HL-60 (cell line): ENCODE measurements around the gene C12orf75.

Experiments
- CTCF ChIP-seq: IDR thresholded peaks from one replicate; pipeline ENCODE4 v1.5.1; 2011; ENCODE audit warnings: low read length, control low read depth, inconsistent platforms; ENCODE audit not compliant: insufficient read depth
- GABPA ChIP-seq: IDR thresholded peaks from 2 replicates; pipeline ENCODE4 v1.6.1; 2012; ENCODE audit warnings: low read depth
- POLR2AphosphoS5 ChIP-seq: IDR thresholded peaks from 2 replicates; pipeline ENCODE4 v1.6.1; 2012; ENCODE audit warnings: low read depth
- SPI1 ChIP-seq: IDR thresholded peaks from 2 replicates; pipeline ENCODE4 v1.6.1; 2012; ENCODE audit warnings: low read depth, mild to moderate bottlenecking, borderline replicate concordance
- TF ChIP-seq, protein P1 (sequence below): IDR thresholded peaks from 2 replicates; pipeline ENCODE4 v1.6.1; 2012; ENCODE audit warnings: low read depth; ENCODE audit not compliant: insufficient replicate concordance

GRCh38 chr12:105342464-105342863 lies 12.0 kb downstream of the C12orf75 start:
- TF ChIP-seq CTCF (no peak), POLR2AphosphoS5 (no peak), SPI1 (no peak), GABPA (no peak)
- TF ChIP-seq, protein P1, sequence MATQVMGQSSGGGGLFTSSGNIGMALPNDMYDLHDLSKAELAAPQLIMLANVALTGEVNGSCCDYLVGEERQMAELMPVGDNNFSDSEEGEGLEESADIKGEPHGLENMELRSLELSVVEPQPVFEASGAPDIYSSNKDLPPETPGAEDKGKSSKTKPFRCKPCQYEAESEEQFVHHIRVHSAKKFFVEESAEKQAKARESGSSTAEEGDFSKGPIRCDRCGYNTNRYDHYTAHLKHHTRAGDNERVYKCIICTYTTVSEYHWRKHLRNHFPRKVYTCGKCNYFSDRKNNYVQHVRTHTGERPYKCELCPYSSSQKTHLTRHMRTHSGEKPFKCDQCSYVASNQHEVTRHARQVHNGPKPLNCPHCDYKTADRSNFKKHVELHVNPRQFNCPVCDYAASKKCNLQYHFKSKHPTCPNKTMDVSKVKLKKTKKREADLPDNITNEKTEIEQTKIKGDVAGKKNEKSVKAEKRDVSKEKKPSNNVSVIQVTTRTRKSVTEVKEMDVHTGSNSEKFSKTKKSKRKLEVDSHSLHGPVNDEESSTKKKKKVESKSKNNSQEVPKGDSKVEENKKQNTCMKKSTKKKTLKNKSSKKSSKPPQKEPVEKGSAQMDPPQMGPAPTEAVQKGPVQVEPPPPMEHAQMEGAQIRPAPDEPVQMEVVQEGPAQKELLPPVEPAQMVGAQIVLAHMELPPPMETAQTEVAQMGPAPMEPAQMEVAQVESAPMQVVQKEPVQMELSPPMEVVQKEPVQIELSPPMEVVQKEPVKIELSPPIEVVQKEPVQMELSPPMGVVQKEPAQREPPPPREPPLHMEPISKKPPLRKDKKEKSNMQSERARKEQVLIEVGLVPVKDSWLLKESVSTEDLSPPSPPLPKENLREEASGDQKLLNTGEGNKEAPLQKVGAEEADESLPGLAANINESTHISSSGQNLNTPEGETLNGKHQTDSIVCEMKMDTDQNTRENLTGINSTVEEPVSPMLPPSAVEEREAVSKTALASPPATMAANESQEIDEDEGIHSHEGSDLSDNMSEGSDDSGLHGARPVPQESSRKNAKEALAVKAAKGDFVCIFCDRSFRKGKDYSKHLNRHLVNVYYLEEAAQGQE, result no peak
